ENCODE data around the gene ALKBH1. TPM values are rescaled to one million over a fixed set of nuclear protein-coding genes. Genes with fewer than 3 reads are reported as not detected.

ALKBH1 gene
- total and polyA plus RNA-seq, 9 of the 15 experiments (the other 6 are each of a cell fraction or from before 2014, with no cell fraction given) = 5.3 to 19.4 (median 10.7) TPM

DNA sequence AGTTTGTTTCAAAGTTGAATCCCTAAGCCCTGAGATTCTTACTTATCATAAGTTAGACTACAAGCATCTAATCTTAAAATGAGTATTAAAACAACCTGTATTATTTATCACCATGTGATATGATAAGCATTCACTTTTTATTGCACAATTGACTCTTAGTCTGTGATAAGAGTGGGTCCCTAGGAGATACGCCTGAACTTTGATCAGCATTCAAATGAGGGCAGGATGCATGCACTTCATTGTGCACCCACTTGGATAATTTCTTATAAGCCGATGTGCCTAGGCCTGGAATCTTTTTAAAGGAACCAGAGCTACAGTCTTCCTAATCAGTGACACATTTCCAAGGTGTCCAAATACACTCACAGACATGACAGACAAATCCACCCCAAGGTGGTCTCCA, 60.0 kb downstream of the ALKBH1 start (continued):
- TF ChIP-seq, protein P1, sequence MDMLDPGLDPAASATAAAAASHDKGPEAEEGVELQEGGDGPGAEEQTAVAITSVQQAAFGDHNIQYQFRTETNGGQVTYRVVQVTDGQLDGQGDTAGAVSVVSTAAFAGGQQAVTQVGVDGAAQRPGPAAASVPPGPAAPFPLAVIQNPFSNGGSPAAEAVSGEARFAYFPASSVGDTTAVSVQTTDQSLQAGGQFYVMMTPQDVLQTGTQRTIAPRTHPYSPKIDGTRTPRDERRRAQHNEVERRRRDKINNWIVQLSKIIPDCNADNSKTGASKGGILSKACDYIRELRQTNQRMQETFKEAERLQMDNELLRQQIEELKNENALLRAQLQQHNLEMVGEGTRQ (CRISPR knock-in tag; IDR thresholded peaks at IDR 0.05) = no peak
- TF ChIP-seq, protein P2, sequence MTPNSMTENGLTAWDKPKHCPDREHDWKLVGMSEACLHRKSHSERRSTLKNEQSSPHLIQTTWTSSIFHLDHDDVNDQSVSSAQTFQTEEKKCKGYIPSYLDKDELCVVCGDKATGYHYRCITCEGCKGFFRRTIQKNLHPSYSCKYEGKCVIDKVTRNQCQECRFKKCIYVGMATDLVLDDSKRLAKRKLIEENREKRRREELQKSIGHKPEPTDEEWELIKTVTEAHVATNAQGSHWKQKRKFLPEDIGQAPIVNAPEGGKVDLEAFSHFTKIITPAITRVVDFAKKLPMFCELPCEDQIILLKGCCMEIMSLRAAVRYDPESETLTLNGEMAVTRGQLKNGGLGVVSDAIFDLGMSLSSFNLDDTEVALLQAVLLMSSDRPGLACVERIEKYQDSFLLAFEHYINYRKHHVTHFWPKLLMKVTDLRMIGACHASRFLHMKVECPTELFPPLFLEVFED (CRISPR knock-in tag; conservative IDR thresholded peaks at IDR 0.05) = no peak
- TF ChIP-seq, protein P3, sequence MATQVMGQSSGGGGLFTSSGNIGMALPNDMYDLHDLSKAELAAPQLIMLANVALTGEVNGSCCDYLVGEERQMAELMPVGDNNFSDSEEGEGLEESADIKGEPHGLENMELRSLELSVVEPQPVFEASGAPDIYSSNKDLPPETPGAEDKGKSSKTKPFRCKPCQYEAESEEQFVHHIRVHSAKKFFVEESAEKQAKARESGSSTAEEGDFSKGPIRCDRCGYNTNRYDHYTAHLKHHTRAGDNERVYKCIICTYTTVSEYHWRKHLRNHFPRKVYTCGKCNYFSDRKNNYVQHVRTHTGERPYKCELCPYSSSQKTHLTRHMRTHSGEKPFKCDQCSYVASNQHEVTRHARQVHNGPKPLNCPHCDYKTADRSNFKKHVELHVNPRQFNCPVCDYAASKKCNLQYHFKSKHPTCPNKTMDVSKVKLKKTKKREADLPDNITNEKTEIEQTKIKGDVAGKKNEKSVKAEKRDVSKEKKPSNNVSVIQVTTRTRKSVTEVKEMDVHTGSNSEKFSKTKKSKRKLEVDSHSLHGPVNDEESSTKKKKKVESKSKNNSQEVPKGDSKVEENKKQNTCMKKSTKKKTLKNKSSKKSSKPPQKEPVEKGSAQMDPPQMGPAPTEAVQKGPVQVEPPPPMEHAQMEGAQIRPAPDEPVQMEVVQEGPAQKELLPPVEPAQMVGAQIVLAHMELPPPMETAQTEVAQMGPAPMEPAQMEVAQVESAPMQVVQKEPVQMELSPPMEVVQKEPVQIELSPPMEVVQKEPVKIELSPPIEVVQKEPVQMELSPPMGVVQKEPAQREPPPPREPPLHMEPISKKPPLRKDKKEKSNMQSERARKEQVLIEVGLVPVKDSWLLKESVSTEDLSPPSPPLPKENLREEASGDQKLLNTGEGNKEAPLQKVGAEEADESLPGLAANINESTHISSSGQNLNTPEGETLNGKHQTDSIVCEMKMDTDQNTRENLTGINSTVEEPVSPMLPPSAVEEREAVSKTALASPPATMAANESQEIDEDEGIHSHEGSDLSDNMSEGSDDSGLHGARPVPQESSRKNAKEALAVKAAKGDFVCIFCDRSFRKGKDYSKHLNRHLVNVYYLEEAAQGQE (IDR thresholded peaks at IDR 0.05; ENCODE audit: borderline replicate concordance) = no peak
- TF ChIP-seq, protein P3 (CRISPR knock-in tag; IDR thresholded peaks at IDR 0.05; ENCODE audit: low read depth) = no peak
- TF ChIP-seq SREBF1 (IDR thresholded peaks at IDR 0.05; ENCODE audit: borderline replicate concordance, low read depth, low read length) = no peak
- TF ChIP-seq, protein P4, sequence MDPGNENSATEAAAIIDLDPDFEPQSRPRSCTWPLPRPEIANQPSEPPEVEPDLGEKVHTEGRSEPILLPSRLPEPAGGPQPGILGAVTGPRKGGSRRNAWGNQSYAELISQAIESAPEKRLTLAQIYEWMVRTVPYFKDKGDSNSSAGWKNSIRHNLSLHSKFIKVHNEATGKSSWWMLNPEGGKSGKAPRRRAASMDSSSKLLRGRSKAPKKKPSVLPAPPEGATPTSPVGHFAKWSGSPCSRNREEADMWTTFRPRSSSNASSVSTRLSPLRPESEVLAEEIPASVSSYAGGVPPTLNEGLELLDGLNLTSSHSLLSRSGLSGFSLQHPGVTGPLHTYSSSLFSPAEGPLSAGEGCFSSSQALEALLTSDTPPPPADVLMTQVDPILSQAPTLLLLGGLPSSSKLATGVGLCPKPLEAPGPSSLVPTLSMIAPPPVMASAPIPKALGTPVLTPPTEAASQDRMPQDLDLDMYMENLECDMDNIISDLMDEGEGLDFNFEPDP (CRISPR knock-in tag; IDR thresholded peaks at IDR 0.05) = no peak
- TF ChIP-seq, protein P5, sequence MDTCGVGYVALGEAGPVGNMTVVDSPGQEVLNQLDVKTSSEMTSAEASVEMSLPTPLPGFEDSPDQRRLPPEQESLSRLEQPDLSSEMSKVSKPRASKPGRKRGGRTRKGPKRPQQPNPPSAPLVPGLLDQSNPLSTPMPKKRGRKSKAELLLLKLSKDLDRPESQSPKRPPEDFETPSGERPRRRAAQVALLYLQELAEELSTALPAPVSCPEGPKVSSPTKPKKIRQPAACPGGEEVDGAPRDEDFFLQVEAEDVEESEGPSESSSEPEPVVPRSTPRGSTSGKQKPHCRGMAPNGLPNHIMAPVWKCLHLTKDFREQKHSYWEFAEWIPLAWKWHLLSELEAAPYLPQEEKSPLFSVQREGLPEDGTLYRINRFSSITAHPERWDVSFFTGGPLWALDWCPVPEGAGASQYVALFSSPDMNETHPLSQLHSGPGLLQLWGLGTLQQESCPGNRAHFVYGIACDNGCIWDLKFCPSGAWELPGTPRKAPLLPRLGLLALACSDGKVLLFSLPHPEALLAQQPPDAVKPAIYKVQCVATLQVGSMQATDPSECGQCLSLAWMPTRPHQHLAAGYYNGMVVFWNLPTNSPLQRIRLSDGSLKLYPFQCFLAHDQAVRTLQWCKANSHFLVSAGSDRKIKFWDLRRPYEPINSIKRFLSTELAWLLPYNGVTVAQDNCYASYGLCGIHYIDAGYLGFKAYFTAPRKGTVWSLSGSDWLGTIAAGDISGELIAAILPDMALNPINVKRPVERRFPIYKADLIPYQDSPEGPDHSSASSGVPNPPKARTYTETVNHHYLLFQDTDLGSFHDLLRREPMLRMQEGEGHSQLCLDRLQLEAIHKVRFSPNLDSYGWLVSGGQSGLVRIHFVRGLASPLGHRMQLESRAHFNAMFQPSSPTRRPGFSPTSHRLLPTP (IDR thresholded peaks at IDR 0.05; ENCODE audit: borderline replicate concordance, extremely low read depth, insufficient read length) = no peak

Data from K562 (cell line).